ENCODE results near the gene NRSN2.
"Not testable (repeated sequence)": the region's sequence is repeated elsewhere in the genome, so short reads cannot be mapped to it uniquely, and the experiment has no call there.

The NRSN2 gene

DNA sequence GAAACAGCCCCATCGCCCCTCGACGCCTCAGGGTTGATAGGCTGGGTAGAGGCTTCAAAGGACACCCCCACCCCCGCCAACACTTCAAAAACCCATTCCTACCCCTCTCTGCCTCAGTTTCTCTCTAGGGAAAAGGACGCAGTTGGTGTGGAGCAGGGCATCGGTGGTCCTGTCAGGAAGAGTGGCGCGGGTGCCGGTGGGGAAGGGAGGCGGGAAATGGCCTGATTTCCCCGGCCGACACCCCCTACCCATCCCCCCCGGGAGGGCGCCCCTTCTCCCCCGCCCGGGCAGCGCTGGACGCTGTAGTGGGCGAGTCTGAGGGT, 367 bp downstream of the NRSN2 start:
- peak overlapping the region; percentile 86 for H3K4me3 ChIP-seq (replicated peaks; ENCODE audit: low read depth, low read length)
- no peaks in the 10 kb centered on the region for H3K27me3 ChIP-seq (replicated peaks; ENCODE audit: control insufficient read depth, insufficient read depth, low read length)
- no peaks in the 10 kb centered on the region for H3K36me3 ChIP-seq (ENCODE audit: control insufficient read depth, insufficient read depth, low read length)
- TF ChIP-seq, protein P1, sequence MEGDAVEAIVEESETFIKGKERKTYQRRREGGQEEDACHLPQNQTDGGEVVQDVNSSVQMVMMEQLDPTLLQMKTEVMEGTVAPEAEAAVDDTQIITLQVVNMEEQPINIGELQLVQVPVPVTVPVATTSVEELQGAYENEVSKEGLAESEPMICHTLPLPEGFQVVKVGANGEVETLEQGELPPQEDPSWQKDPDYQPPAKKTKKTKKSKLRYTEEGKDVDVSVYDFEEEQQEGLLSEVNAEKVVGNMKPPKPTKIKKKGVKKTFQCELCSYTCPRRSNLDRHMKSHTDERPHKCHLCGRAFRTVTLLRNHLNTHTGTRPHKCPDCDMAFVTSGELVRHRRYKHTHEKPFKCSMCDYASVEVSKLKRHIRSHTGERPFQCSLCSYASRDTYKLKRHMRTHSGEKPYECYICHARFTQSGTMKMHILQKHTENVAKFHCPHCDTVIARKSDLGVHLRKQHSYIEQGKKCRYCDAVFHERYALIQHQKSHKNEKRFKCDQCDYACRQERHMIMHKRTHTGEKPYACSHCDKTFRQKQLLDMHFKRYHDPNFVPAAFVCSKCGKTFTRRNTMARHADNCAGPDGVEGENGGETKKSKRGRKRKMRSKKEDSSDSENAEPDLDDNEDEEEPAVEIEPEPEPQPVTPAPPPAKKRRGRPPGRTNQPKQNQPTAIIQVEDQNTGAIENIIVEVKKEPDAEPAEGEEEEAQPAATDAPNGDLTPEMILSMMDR (IDR thresholded peaks at IDR 0.05; ENCODE audit: insufficient read depth, low read length, poor library complexity, severe bottlenecking): no peak
- DNase-seq (ENCODE audit: extremely low read depth, insufficient read length): no peak

DNA sequence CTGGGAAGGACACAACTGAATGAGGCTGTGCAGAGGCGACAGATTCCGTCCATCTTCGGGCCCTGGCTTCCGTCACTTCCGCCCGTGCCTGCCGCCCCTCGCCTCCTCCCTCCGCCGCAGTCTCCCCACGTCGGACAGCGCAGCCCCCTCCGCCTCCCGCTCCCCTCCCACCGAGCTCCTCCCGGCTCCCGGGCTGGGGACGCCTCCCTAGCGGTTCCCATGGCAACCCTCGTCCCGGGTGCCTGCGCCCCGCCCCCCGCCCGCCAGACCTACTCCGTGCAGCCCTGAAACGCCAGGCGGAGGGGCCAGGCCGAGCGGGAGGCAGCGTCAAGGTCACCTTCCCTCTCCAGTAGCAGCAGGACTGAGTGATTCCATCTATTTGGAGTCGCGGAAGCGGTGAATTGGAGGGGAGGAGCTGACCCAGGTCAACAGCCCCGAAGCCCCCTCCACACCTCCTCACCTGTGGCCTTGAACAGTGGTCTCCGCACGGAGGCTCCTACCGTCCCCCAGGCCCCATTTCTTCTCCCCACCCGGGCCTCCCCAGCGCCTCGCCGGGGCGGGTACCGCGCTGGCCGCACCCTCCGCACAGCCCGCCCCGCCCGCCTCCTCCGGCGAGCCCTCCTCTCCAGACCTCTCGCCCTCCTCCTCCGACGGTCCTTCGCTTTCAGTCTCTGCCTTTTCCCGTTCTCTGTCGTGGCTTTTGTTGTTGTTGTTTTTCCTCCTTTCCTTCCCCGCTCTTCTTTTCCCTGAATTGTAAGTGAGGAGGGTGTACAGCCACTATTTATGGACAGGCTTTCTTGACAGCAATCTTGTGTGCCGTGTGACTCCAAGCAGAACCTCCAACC, 951 bp downstream of the NRSN2 start:
- TF ChIP-seq, protein P1 (IDR thresholded peaks at IDR 0.05; ENCODE audit: insufficient read depth, low read length, poor library complexity, severe bottlenecking): no peak
- H3K36me3 ChIP-seq (ENCODE audit: control insufficient read depth, insufficient read depth, low read length): no peaks in the 10 kb centered on the region
- peak; percentile 92 for DNase-seq (ENCODE audit: extremely low read depth, insufficient read length)
- no peaks in the 10 kb centered on the region for H3K27me3 ChIP-seq (replicated peaks; ENCODE audit: control insufficient read depth, insufficient read depth, low read length)
- H3K4me3 ChIP-seq (replicated peaks; ENCODE audit: low read depth, low read length): peak overlapping the region; percentile 86

DNA sequence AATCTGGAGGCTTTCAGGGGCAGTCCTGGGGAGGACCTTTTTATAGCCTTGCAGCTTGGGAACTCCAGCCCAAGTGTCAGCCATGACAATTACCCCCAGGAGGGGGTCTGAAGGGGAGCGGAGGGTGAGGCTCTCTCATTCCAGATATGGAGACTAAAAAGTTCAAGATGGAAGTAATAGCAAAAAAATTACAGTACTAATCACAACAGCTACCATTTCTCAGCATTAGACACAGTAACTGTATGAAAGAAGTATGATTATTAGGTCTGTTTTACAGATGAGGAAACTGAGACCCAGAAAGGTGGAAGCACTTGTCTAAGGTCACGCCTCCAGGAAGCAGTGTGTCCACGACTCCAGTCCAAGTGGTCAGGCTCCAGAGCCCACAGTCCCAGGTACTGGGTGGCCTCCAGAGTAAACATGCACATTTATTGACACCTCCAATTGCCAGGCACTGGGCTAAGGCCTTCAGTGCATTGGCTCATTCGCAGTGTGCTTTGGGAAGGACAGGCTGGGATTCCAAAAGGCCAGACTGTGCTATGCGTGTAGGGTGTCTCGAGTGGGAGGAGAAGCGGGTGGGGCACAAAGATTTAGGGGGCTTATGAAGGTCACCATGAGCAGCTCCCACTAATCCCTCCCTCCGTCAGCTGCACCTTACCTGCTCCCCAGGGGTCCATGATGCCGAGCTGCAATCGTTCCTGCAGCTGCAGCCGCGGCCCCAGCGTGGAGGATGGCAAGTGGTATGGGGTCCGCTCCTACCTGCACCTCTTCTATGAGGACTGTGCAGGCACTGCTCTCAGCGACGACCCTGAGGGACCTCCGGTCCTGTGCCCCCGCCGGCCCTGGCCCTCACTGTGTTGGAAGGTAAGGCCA, 2.3 kb downstream of the NRSN2 start:
- no peak for DNase-seq (ENCODE audit: extremely low read depth, insufficient read length)
- Histone ChIP-seq H3K27me3 (replicated peaks; ENCODE audit: control insufficient read depth, insufficient read depth, low read length) (no peaks in the 10 kb centered on the region), H3K4me3 (replicated peaks; ENCODE audit: low read depth, low read length) (no peak overlapping the region), H3K36me3 (ENCODE audit: control insufficient read depth, insufficient read depth, low read length) (no peaks in the 10 kb centered on the region)
- TF ChIP-seq, protein P1 (IDR thresholded peaks at IDR 0.05; ENCODE audit: insufficient read depth, low read length, poor library complexity, severe bottlenecking): no peak

DNA sequence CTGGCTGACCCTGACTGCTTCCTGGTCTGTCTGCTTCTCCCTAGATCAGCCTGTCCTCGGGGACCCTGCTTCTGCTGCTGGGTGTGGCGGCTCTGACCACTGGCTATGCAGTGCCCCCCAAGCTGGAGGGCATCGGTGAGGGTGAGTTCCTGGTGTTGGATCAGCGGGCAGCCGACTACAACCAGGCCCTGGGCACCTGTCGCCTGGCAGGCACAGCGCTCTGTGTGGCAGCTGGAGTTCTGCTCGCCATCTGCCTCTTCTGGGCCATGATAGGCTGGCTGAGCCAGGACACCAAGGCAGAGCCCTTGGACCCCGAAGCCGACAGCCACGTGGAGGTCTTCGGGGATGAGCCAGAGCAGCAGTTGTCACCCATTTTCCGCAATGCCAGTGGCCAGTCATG, 6.3 kb downstream of the NRSN2 start:
- no peaks in the 10 kb centered on the region for H3K36me3 ChIP-seq (ENCODE audit: control insufficient read depth, insufficient read depth, low read length)
- DNase-seq (ENCODE audit: extremely low read depth, insufficient read length): no peak
- no peak overlapping the region for H3K4me3 ChIP-seq (replicated peaks; ENCODE audit: low read depth, low read length)
- H3K27me3 ChIP-seq (replicated peaks; ENCODE audit: control insufficient read depth, insufficient read depth, low read length): no peaks in the 10 kb centered on the region
- TF ChIP-seq, protein P1 (IDR thresholded peaks at IDR 0.05; ENCODE audit: insufficient read depth, low read length, poor library complexity, severe bottlenecking): no peak

DNA sequence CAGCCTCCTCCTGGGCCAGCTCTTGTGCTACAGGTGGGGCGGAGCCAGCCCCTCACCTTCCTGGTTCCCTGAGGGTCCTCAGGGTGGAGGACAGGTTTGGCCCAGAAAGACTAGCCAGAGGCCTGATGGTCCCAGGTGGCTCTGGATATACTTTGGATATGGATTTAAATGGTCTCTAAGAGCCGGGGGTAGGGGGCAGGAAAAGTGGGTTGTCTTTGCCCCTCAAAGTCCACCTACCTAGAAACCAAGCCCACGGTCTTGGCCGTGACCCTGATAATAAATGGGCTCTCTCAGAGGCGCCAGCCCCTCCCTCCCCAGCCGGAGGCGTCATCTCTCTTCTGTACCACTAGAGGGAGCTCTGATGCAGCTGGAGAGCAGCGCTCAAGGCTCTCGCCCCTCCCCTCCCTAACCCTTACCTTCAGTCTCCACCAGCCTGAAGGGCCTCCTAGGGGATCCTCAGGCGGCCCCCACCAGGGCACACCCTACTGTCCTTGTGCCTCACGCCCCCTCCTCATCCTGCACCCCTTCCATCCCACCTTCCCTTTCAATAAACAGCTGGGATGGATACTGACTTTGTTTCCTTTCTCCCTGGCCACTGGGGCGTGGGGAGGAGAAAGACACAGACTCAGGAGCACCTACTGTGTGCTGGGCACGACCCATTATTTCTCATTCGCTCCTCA, 7.5 kb downstream of the NRSN2 start:
- Histone ChIP-seq H3K36me3 (ENCODE audit: control insufficient read depth, insufficient read depth, low read length) (no peaks in the 10 kb centered on the region), H3K4me3 (replicated peaks; ENCODE audit: low read depth, low read length) (no peak overlapping the region), H3K27me3 (replicated peaks; ENCODE audit: control insufficient read depth, insufficient read depth, low read length) (no peaks in the 10 kb centered on the region)
- TF ChIP-seq, protein P1 (IDR thresholded peaks at IDR 0.05; ENCODE audit: insufficient read depth, low read length, poor library complexity, severe bottlenecking): peak; percentile 92
- peak; percentile 56 for DNase-seq (ENCODE audit: extremely low read depth, insufficient read length)

DNA sequence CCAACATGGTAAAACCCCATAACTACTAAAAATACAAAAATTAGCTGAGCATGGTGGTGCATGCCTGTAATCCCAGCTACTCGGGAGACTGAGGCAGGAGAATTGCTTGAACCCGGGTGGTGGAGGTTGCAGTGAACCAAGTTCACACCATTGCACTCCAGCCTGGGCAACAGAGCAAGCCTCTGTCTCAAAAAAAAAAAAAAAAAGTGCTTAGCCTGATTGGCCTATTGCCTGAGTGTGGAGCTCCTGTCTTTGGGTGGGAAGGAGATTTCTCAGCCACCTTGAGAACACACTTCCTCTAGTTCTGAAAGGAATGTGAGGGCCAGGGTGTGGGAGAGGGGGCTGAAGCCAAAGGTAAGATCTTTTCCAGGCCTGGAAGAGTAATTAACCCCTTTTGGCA, 9.2 kb downstream of the NRSN2 start:
- not testable (repeated sequence) for H3K27me3 ChIP-seq (replicated peaks; ENCODE audit: control insufficient read depth, insufficient read depth, low read length); H3K4me3 ChIP-seq (replicated peaks; ENCODE audit: low read depth, low read length); H3K36me3 ChIP-seq (ENCODE audit: control insufficient read depth, insufficient read depth, low read length); DNase-seq (ENCODE audit: extremely low read depth, insufficient read length)

Data from GM06990 (cell line).